Memory B cell (primary cell): Measurements from ENCODE around the gene PARD3B.
"Not testable (repeated sequence)": the region's sequence is repeated elsewhere in the genome, so short reads cannot be mapped to it uniquely, and the experiment has no call there.

ENCODE experiments used
- ATAC-seq: fragments of 150-1000 bp; cut with Tn5 transposase; 2 replicates; pipeline ENCODE4 v1.10.0; 2021; ENCODE audit warnings: low read depth, mild to moderate bottlenecking, moderate library complexity
- DNase-seq, 2 donors: peaks; one replicate each; pipeline ENCODE4 v3.0.0; 2022; ENCODE audit warnings: low spot score in 2 of 2
- H3K27ac Mint-ChIP-seq: one replicate; pipeline ENCODE4 v1.8.0; 2022; ENCODE audit warnings: mild to moderate bottlenecking, moderate library complexity, mixed read lengths
- H3K27me3 Mint-ChIP-seq: one replicate; pipeline ENCODE4 v1.8.0; 2022; ENCODE audit warnings: mixed read lengths
- H3K36me3 Mint-ChIP-seq: one replicate; pipeline ENCODE4 v1.8.0; 2022; ENCODE audit warnings: mild to moderate bottlenecking, mixed read lengths
- H3K4me1 Mint-ChIP-seq: one replicate; pipeline ENCODE4 v1.8.0; 2022; ENCODE audit warnings: mixed read lengths
- H3K4me3 Mint-ChIP-seq: one replicate; pipeline ENCODE4 v1.8.0; 2022; ENCODE audit warnings: mild to moderate bottlenecking, moderate library complexity, mixed read lengths
- H3K9me3 Mint-ChIP-seq: one replicate; pipeline ENCODE4 v1.8.0; 2022; ENCODE audit warnings: mixed read lengths

PARD3B gene

GRCh38 chr2:204559358-204559757 is 14.1 kb downstream of the PARD3B start:
- H3K27ac Mint-ChIP-seq, H3K9me3 Mint-ChIP-seq, ATAC-seq, H3K27me3 Mint-ChIP-seq, H3K36me3 Mint-ChIP-seq, DNase-seq, H3K4me3 Mint-ChIP-seq, H3K4me1 Mint-ChIP-seq: not testable (repeated sequence)

GRCh38 chr2:204560902-204561301 is 15.6 kb downstream of the PARD3B start:
- peaks cover 3% of the 10 kb centered on the region for H3K4me1 Mint-ChIP-seq
- no peak for DNase-seq
- H3K36me3 Mint-ChIP-seq = no peaks in the 10 kb centered on the region
- no peak for ATAC-seq
- no peak overlapping the region for H3K4me3 Mint-ChIP-seq
- peaks cover 3% of the 10 kb centered on the region for H3K9me3 Mint-ChIP-seq
- no peaks in the 10 kb centered on the region for H3K27me3 Mint-ChIP-seq
- H3K27ac Mint-ChIP-seq = no peak overlapping the region

GRCh38 chr2:204561771-204562170 is 16.5 kb downstream of the PARD3B start:
- DNase-seq (no peak), ATAC-seq (no peak)
- no peak overlapping the region for H3K4me3 Mint-ChIP-seq
- H3K4me1 Mint-ChIP-seq = peaks cover 3% of the 10 kb centered on the region
- no peaks in the 10 kb centered on the region for H3K27me3 Mint-ChIP-seq
- no peaks in the 10 kb centered on the region for H3K36me3 Mint-ChIP-seq
- no peak overlapping the region for H3K27ac Mint-ChIP-seq
- peaks cover 3% of the 10 kb centered on the region for H3K9me3 Mint-ChIP-seq

GRCh38 chr2:204566439-204566838 is 21.2 kb downstream of the PARD3B start:
- Mint-ChIP-seq H3K4me1 (peaks cover 3% of the 10 kb centered on the region), H3K9me3 (no peaks in the 10 kb centered on the region), H3K36me3 (no peaks in the 10 kb centered on the region), H3K27ac (no peak overlapping the region), H3K4me3 (no peak overlapping the region), H3K27me3 (no peaks in the 10 kb centered on the region)
- ATAC-seq (no peak), DNase-seq (no peak)

GRCh38 chr2:204570421-204570820 is 25.1 kb downstream of the PARD3B start:
- no peaks in the 10 kb centered on the region for H3K36me3 Mint-ChIP-seq
- H3K4me3 Mint-ChIP-seq = no peak overlapping the region
- DNase-seq = no peak
- no peak for ATAC-seq
- no peaks in the 10 kb centered on the region for H3K27me3 Mint-ChIP-seq
- no peaks in the 10 kb centered on the region for H3K4me1 Mint-ChIP-seq
- no peaks in the 10 kb centered on the region for H3K9me3 Mint-ChIP-seq
- H3K27ac Mint-ChIP-seq = no peak overlapping the region

- no peaks in the 10 kb centered on the region for H3K27me3 Mint-ChIP-seq
- H3K36me3 Mint-ChIP-seq = no peaks in the 10 kb centered on the region
- no peak overlapping the region for H3K4me3 Mint-ChIP-seq
- no peaks in the 10 kb centered on the region for H3K4me1 Mint-ChIP-seq
- ATAC-seq = no peak
- no peak for DNase-seq
- no peak overlapping the region for H3K27ac Mint-ChIP-seq
- H3K9me3 Mint-ChIP-seq = no peaks in the 10 kb centered on the region
Observed at GRCh38 chr2:204571041-204571440, 25.8 kb downstream of the PARD3B start.

GRCh38 chr2:204571911-204572310 is 26.6 kb downstream of the PARD3B start:
- ATAC-seq (no peak), DNase-seq (no peak)
- no peak overlapping the region for H3K4me3 Mint-ChIP-seq
- H3K36me3 Mint-ChIP-seq = no peaks in the 10 kb centered on the region
- H3K4me1 Mint-ChIP-seq = no peaks in the 10 kb centered on the region
- no peaks in the 10 kb centered on the region for H3K27me3 Mint-ChIP-seq
- no peaks in the 10 kb centered on the region for H3K9me3 Mint-ChIP-seq
- H3K27ac Mint-ChIP-seq = no peak overlapping the region

- H3K4me3 Mint-ChIP-seq = no peak overlapping the region
- H3K4me1 Mint-ChIP-seq = no peaks in the 10 kb centered on the region
- H3K36me3 Mint-ChIP-seq = no peaks in the 10 kb centered on the region
Observed at GRCh38 chr2:204573221-204573620, 27.9 kb downstream of the PARD3B start.

GRCh38 chr2:204574486-204574885 is 29.2 kb downstream of the PARD3B start:
- no peaks in the 10 kb centered on the region for H3K27me3 Mint-ChIP-seq
- H3K27ac Mint-ChIP-seq = no peak overlapping the region
- no peaks in the 10 kb centered on the region for H3K36me3 Mint-ChIP-seq
- no peak overlapping the region for H3K4me3 Mint-ChIP-seq
- peaks cover 2% of the 10 kb centered on the region for H3K9me3 Mint-ChIP-seq
- no peak for ATAC-seq
- DNase-seq = no peak
- no peaks in the 10 kb centered on the region for H3K4me1 Mint-ChIP-seq

More at GRCh38 chr2:204573221-204573620, 27.9 kb downstream of the PARD3B start:
- no peak overlapping the region for H3K27ac Mint-ChIP-seq
- H3K27me3 Mint-ChIP-seq = no peaks in the 10 kb centered on the region
- H3K9me3 Mint-ChIP-seq = no peaks in the 10 kb centered on the region
- DNase-seq (no peak), ATAC-seq (no peak)

GRCh38 chr2:204575463-204575862 is 30.2 kb downstream of the PARD3B start:
- Mint-ChIP-seq H3K27me3 (no peaks in the 10 kb centered on the region), H3K36me3 (no peaks in the 10 kb centered on the region), H3K9me3 (peaks cover 2% of the 10 kb centered on the region), H3K4me3 (no peak overlapping the region), H3K27ac (no peak overlapping the region), H3K4me1 (no peaks in the 10 kb centered on the region)
- no peak for DNase-seq
- no peak for ATAC-seq

GRCh38 chr2:204576362-204576979 is 31.2 kb downstream of the PARD3B start:
- peaks cover 2% of the 10 kb centered on the region for H3K9me3 Mint-ChIP-seq
- H3K27me3 Mint-ChIP-seq = no peaks in the 10 kb centered on the region
- no peak overlapping the region for H3K4me3 Mint-ChIP-seq
- ATAC-seq (no peak), DNase-seq (no peak)
- no peaks in the 10 kb centered on the region for H3K36me3 Mint-ChIP-seq
- H3K27ac Mint-ChIP-seq = no peak overlapping the region
- H3K4me1 Mint-ChIP-seq = no peaks in the 10 kb centered on the region

- Mint-ChIP-seq H3K9me3 (peaks cover 2% of the 10 kb centered on the region), H3K27me3 (no peaks in the 10 kb centered on the region), H3K4me3 (no peak overlapping the region), H3K36me3 (no peaks in the 10 kb centered on the region), H3K4me1 (no peaks in the 10 kb centered on the region), H3K27ac (no peak overlapping the region)
- DNase-seq (no peak), ATAC-seq (no peak)
Observed at GRCh38 chr2:204578928-204579598, 33.8 kb downstream of the PARD3B start.

GRCh38 chr2:204581946-204582345 is 36.7 kb downstream of the PARD3B start:
- no peak for DNase-seq
- ATAC-seq = no peak
- H3K27me3 Mint-ChIP-seq = no peaks in the 10 kb centered on the region
- H3K9me3 Mint-ChIP-seq = peaks cover 2% of the 10 kb centered on the region
- H3K27ac Mint-ChIP-seq = no peak overlapping the region
- H3K4me1 Mint-ChIP-seq = no peaks in the 10 kb centered on the region
- H3K36me3 Mint-ChIP-seq = no peaks in the 10 kb centered on the region
- H3K4me3 Mint-ChIP-seq = no peak overlapping the region

GRCh38 chr2:204583773-204584172 is 38.5 kb downstream of the PARD3B start:
- DNase-seq (no peak), ATAC-seq (no peak)
- Mint-ChIP-seq H3K9me3 (peaks cover under 1% of the 10 kb centered on the region), H3K27ac (no peak overlapping the region), H3K27me3 (no peaks in the 10 kb centered on the region), H3K36me3 (no peaks in the 10 kb centered on the region), H3K4me3 (no peak overlapping the region), H3K4me1 (no peaks in the 10 kb centered on the region)

GRCh38 chr2:204585930-204586329 is 40.7 kb downstream of the PARD3B start:
- Mint-ChIP-seq H3K27me3 (no peaks in the 10 kb centered on the region), H3K9me3 (peaks cover 10% of the 10 kb centered on the region), H3K27ac (no peak overlapping the region), H3K4me3 (no peak overlapping the region), H3K4me1 (no peaks in the 10 kb centered on the region), H3K36me3 (no peaks in the 10 kb centered on the region)
- no peak for ATAC-seq
- no peak for DNase-seq
